Dedifferentiated amniotic fluid mesenchymal stem cell (primary cell): ENCODE data around the gene HEMK1.

ENCODE experiments used
- DNase-seq: peaks from one replicate; pipeline ENCODE4 v3.0.0-alpha.2; 2016; ENCODE audit errors: extremely low spot score

HEMK1 gene

GRCh38 chr3:50639055-50639494, 69.8 kb downstream of the HEMK1 start:
- peak; percentile 33 for DNase-seq

- DNase-seq: no peak
These were observed 73.1 kb downstream of the HEMK1 start for GRCh38 chr3:50642382-50642781.

GRCh38 chr3:50644561-50644960, 75.2 kb downstream of the HEMK1 start:
- no peak for DNase-seq

GRCh38 chr3:50645378-50645777, 76.1 kb downstream of the HEMK1 start:
- no peak for DNase-seq
